ENCODE results near the gene CHAF1A.

- TF ChIP-seq POLR2AphosphoS5 (IDR thresholded peaks at IDR 0.05) (no peak), CTCF (IDR thresholded peaks at IDR 0.05) (no peak), POLR2A (IDR thresholded peaks at IDR 0.05) (no peak)
These were observed 62.6 kb downstream of the CHAF1A start for GRCh38 chr19:4464815-4465581.
